Measurements from ENCODE around the gene WT1. TPM values are rescaled to one million over a fixed set of nuclear protein-coding genes. Genes with fewer than 3 reads are reported as not detected.

Gene WT1
- total RNA-seq, 1 donor from 2014 or later: 1.2 TPM

DNA sequence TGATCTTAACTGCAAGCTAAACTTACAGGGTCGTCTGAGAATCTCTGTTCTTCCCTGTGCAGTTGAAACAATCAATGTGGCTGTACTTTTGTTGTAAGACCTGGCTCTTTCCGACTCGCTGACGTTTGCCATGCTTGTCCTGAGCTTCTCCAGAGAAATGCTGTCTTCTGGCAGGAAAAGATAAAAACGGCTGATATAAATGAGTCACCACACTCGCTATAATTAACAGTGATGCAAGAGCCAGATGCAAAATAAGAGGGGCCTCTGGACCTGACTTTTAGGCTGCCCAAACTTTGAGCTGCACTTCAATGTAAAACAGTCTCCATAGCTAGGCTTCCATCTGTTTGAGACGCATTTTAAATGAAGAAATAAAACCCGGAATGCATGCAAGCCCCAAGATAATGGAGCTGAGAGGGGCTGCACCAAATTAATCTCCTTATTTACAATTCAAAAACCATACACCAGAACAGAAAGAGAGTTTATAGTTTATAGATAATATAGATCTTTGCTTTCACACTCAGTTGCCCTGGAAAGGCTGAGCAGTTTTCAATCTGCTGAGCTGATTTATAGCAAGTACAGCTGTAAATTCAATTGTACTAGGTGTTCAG, 48.5 kb downstream of the WT1 start:
- Histone ChIP-seq H3K4me1 (no peaks in the 10 kb centered on the region), H3K36me3 (no peaks in the 10 kb centered on the region), H3K9me3 (no peaks in the 10 kb centered on the region), H3K27me3 (ENCODE audit: low read depth) (peaks cover 17% of the 10 kb centered on the region), H3K4me3 (no peak overlapping the region), H3K27ac (no peak overlapping the region)
- TF ChIP-seq CTCF (IDR thresholded peaks at IDR 0.05): no peak
- DNase-seq (no peak), ATAC-seq (no peak)
- intact Hi-C loops (cut with DNase I): no loop called here

DNA sequence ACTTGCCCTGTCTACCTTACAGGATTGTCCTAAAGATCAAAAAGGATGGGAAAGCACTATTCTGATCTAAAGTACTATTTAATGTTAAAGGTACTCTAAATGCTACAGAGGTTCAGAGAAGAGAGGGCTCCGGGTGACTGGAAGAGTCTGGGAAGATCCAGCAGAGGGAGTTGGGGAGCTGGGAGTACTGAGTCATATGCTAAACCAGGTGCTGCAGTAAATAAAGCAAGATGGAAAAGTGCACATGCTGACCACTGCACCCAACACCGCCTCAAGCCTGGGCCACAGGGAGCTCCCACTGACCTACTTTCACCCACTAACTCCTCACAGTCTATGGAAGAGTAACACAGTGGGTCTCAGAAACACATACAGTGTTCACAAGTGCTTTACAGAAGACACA, 49.3 kb downstream of the WT1 start:
- intact Hi-C loops (cut with DNase I): no loop called here
- no peak for ATAC-seq
- no peak for TF ChIP-seq CTCF (IDR thresholded peaks at IDR 0.05)
- no peak overlapping the region for H3K27ac ChIP-seq
- H3K4me1 ChIP-seq: no peaks in the 10 kb centered on the region
- H3K4me3 ChIP-seq: no peak overlapping the region
- H3K27me3 ChIP-seq (ENCODE audit: low read depth): peaks cover 17% of the 10 kb centered on the region
- H3K9me3 ChIP-seq: no peaks in the 10 kb centered on the region
- H3K36me3 ChIP-seq: no peaks in the 10 kb centered on the region
- DNase-seq: no peak

- no peak for TF ChIP-seq CTCF (IDR thresholded peaks at IDR 0.05)
- Histone ChIP-seq H3K27me3 (ENCODE audit: low read depth) (peaks cover 17% of the 10 kb centered on the region), H3K4me3 (no peak overlapping the region), H3K4me1 (no peaks in the 10 kb centered on the region), H3K9me3 (no peaks in the 10 kb centered on the region), H3K27ac (no peak overlapping the region), H3K36me3 (no peaks in the 10 kb centered on the region)
- DNase-seq (no peak), ATAC-seq (no peak)
- intact Hi-C loops (cut with DNase I): no loop called here
Measured at GRCh38 chr11:32382339-32383049, 52.8 kb downstream of the WT1 start.

GRCh38 chr11:32381179-32381578, 54.2 kb downstream of the WT1 start:
- Histone ChIP-seq H3K9me3 (no peaks in the 10 kb centered on the region), H3K27me3 (ENCODE audit: low read depth) (peaks cover 14% of the 10 kb centered on the region), H3K27ac (no peak overlapping the region), H3K36me3 (no peaks in the 10 kb centered on the region), H3K4me1 (no peaks in the 10 kb centered on the region), H3K4me3 (no peak overlapping the region)
- ATAC-seq (no peak), DNase-seq (no peak)
- no peak for TF ChIP-seq CTCF (IDR thresholded peaks at IDR 0.05)
- intact Hi-C loops (cut with DNase I): no loop called here

- DNase-seq: no peak
- no peak overlapping the region for H3K4me3 ChIP-seq
- intact Hi-C loops (cut with DNase I): no loop called here
- H3K4me1 ChIP-seq: no peaks in the 10 kb centered on the region
- H3K9me3 ChIP-seq: no peaks in the 10 kb centered on the region
- peaks cover 14% of the 10 kb centered on the region for H3K27me3 ChIP-seq (ENCODE audit: low read depth)
- no peak overlapping the region for H3K27ac ChIP-seq
- no peak for ATAC-seq
- no peaks in the 10 kb centered on the region for H3K36me3 ChIP-seq
- TF ChIP-seq CTCF (IDR thresholded peaks at IDR 0.05): no peak
Measured at GRCh38 chr11:32379719-32380118, 55.6 kb downstream of the WT1 start.

All from lower lobe of right lung (tissue), 2 donors.